ENCODE data around the gene GADL1. TPM values are rescaled to one million over a fixed set of nuclear protein-coding genes. Genes with fewer than 3 reads are reported as not detected.

The GADL1 gene
- total and polyA plus RNA-seq, 2 experiments from 2014 or later, result 13.5 to 16.9 TPM

DNA sequence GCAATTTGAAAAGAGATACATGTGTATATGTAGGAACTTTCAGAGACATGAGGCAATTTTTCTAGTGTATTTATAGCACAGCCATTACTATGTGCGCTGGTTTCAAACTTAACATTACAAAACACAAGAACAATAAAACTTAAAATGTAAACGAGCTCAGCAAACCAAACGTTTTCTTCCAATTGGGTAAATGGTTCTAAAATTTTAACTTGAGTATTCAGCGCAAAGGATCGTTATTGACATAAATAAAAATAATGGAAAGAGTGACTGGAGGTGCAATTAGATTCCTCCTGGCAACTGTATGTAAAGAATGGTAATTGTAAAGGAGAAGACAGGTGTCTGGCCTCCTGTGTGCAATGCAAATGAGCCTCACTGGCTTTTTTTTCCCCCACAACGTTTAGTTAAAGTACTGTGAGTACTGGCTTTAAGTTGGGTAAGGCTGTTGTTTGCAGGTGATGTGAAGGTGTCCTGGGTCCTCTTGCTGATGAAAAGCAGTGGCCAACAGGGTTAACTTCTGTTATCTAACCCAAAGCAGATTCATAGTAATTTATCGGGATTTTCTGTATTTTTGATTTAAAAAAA, 14.1 kb upstream of the GADL1 start:
- H3K9me3 ChIP-seq (ENCODE audit: low read depth), result no peaks in the 10 kb centered on the region
- H3K27me3 ChIP-seq, result no peaks in the 10 kb centered on the region
- DNase-seq (ENCODE audit: low read depth in 1 of 2, low spot score in 1 of 2), result no peak
- no peak overlapping the region for H3K4me3 ChIP-seq
- H3K4me1 ChIP-seq (ENCODE audit: low read depth), result peaks cover 6% of the 10 kb centered on the region
- no peaks in the 10 kb centered on the region for H3K36me3 ChIP-seq
- no peak overlapping the region for H3K27ac ChIP-seq
- TF ChIP-seq, protein P1, sequence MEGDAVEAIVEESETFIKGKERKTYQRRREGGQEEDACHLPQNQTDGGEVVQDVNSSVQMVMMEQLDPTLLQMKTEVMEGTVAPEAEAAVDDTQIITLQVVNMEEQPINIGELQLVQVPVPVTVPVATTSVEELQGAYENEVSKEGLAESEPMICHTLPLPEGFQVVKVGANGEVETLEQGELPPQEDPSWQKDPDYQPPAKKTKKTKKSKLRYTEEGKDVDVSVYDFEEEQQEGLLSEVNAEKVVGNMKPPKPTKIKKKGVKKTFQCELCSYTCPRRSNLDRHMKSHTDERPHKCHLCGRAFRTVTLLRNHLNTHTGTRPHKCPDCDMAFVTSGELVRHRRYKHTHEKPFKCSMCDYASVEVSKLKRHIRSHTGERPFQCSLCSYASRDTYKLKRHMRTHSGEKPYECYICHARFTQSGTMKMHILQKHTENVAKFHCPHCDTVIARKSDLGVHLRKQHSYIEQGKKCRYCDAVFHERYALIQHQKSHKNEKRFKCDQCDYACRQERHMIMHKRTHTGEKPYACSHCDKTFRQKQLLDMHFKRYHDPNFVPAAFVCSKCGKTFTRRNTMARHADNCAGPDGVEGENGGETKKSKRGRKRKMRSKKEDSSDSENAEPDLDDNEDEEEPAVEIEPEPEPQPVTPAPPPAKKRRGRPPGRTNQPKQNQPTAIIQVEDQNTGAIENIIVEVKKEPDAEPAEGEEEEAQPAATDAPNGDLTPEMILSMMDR (IDR thresholded peaks at IDR 0.05; ENCODE audit: low read depth, low read length), result no peak

DNA sequence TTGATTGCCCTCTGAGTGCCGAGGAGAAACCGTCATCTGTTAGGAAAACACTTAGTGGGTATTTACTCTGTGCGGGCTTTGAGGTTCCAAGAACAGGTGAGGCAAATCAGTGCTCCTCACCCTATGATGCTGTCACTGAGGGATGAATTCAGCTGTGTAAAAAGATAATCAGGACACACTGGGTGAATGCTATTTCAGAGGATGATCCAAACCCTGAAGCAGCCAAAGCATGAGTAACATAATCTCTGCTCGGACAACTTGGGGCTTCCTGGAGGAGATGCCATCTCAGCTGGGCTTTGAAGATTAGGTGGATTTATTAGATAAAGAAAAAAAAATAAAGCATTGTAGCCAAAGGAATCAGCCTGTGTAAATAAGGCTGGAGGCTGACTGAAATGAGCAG, 10.5 kb upstream of the GADL1 start:
- no peak overlapping the region for H3K27ac ChIP-seq
- no peak for DNase-seq (ENCODE audit: low read depth in 1 of 2, low spot score in 1 of 2)
- no peaks in the 10 kb centered on the region for H3K27me3 ChIP-seq
- no peaks in the 10 kb centered on the region for H3K9me3 ChIP-seq (ENCODE audit: low read depth)
- TF ChIP-seq, protein P1 (IDR thresholded peaks at IDR 0.05; ENCODE audit: low read depth, low read length), result no peak
- no peaks in the 10 kb centered on the region for H3K36me3 ChIP-seq
- H3K4me3 ChIP-seq, result no peak overlapping the region
- peaks cover 6% of the 10 kb centered on the region for H3K4me1 ChIP-seq (ENCODE audit: low read depth)

DNA sequence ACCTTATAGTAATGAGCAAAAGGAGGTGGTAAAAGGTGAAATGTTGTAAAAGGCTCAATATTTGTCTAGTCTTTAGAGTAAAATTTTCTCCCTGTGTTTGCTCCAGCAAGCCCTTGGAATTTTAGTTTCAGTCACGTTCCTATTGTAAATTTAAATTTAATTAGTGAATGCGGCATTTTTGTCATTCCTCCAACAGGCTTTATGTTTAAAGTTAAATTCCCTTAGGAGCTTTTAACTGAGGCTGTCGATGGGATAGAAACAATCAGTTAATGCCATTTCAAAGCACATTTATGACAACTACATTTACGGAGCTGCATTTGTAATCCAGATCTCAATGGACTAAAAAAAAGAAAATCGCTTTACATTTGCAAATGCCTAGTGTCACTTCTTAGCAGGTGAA, 868 bp upstream of the GADL1 start:
- Histone ChIP-seq H3K27ac (no peak overlapping the region), H3K4me1 (ENCODE audit: low read depth) (peaks cover 10% of the 10 kb centered on the region), H3K4me3 (peak overlapping the region; percentile 41), H3K27me3 (peaks cover 27% of the 10 kb centered on the region), H3K36me3 (no peaks in the 10 kb centered on the region), H3K9me3 (ENCODE audit: low read depth) (no peaks in the 10 kb centered on the region)
- DNase-seq (ENCODE audit: low read depth in 1 of 2, low spot score in 1 of 2), result no peak
- TF ChIP-seq, protein P1 (IDR thresholded peaks at IDR 0.05; ENCODE audit: low read depth, low read length), result no peak

DNA sequence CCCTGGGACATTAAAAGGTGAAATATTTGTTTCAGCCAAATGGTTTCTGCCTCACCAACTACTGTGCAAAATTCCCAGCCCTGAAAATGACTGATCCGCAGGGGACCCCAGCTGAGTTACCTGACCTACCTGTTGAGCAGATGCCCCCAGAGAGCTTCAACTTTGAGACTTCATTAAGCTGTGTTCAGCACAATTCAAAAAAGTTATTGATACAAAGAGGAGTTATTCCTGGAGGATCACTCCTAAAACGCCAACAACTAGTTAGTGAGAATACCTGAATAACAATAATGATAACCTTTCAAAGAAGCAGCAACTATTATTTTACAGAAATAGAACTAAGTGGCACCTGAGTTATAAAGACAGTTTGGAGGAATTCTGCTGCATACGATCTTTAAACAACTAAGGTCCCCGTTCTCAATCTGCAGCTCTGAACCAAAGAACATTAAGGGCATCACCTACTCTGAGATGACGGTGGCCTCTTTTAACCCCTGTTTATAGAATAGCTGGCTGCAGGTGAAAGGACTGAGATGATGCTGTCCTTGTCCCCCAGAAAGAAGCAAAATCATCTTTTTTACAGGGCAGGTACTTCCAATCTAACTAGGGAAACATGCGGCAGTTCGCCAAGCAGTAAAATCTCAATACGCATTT, 659 bp downstream of the GADL1 start:
- DNase-seq (ENCODE audit: low read depth in 1 of 2, low spot score in 1 of 2), result no peak
- Histone ChIP-seq H3K4me1 (ENCODE audit: low read depth) (peaks cover 10% of the 10 kb centered on the region), H3K27ac (no peak overlapping the region), H3K4me3 (peak overlapping the region; percentile 41), H3K9me3 (ENCODE audit: low read depth) (no peaks in the 10 kb centered on the region), H3K27me3 (peaks cover 27% of the 10 kb centered on the region), H3K36me3 (no peaks in the 10 kb centered on the region)
- TF ChIP-seq, protein P1 (IDR thresholded peaks at IDR 0.05; ENCODE audit: low read depth, low read length), result no peak

DNA sequence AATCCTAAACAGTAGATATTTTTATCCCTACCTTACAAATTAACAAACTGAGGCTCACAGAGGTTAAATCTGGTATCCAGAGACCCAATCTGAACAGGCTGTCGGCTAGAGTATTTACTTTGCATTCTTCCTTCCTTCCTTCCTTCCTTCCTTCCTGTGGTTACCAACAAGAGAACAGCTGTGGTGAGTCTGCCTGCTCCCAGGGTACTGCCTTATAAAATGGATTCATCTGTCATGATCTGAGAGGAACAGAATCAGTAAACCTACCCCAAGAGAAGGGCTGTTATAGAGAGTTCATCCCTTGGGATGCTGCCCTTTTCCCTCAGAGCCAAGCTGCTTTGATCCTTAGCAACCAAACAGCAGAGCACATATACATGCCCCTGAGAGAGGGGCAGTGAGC, 3.6 kb downstream of the GADL1 start:
- TF ChIP-seq, protein P1 (IDR thresholded peaks at IDR 0.05; ENCODE audit: low read depth, low read length), result no peak
- Histone ChIP-seq H3K27ac (no peak overlapping the region), H3K4me1 (ENCODE audit: low read depth) (peaks cover 10% of the 10 kb centered on the region), H3K36me3 (no peaks in the 10 kb centered on the region), H3K9me3 (ENCODE audit: low read depth) (no peaks in the 10 kb centered on the region), H3K27me3 (peaks cover 27% of the 10 kb centered on the region), H3K4me3 (no peak overlapping the region)
- DNase-seq (ENCODE audit: low read depth in 1 of 2, low spot score in 1 of 2), result no peak

Measured in cardiac muscle cell (in vitro differentiated cells and primary cell).